HG02852 (cell line): Measurements from ENCODE around the gene SNCAIP.
"Not testable (repeated sequence)": the region's sequence is repeated elsewhere in the genome, so short reads cannot be mapped to it uniquely, and the experiment has no call there.

Source experiments
- ATAC-seq: cut with Tn5 transposase; IDR thresholded peaks from one replicate; pipeline ENCODE4 v1.9.1; 2021; ENCODE audit warnings: mild to moderate bottlenecking, moderate library complexity; ENCODE audit not compliant: unreplicated experiment

Gene SNCAIP

DNA sequence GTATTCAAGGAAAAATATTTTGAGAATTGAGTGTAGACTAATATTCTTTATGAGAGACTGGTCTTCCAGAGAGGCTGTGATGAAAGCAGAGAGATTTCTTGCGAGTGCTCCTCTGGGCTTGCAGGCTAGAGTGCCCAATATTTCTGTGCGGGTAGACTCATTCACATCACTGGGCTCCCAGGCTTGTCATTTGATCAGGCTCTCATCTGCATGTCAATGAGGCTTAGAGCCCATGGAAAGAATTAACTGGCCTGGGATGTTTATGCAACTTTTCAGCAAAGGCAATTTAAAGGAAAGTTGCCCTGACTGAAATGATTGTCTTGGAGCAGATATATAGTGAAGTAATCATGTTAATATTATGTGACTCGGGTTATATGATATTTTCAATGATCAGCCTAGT, 42.3 kb downstream of the SNCAIP start:
- ATAC-seq = no peak

DNA sequence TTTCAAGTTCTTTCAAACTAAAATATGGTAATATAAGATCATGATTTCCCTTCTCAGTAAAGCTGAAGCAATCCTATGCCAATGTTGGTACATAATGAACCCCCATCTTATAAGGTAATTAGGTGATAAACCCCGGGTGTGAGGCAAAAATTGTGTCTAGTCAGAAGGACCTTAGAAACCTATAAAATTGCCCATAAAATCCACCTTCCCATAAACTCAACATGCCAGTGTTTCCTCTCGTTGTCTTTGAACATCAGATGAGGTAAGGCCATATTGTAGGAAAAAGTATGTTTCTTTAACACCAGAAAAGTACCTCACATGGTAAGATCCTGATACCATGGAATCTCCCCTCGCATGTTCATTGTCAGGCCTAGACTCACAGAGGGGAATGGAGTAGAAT, 43.3 kb downstream of the SNCAIP start:
- no peak for ATAC-seq

DNA sequence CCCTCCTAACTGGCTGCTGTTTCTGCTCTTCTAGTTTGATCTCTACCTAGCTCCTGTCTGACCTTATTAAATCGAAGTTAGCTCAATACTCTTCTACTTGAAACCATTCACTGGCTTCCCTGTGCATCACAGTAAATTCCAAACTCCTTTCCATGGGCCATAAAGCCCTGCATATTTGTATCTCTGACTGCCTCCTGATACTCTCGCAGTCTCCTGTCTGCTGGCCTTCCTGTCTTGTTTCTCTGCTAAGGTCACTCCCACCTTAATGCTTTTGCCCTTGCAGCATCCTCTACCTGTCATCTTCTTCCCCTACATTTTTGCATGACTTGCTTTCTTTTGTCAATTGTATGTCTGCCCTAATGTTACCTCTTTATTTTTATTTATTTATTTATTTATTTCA, 44.8 kb downstream of the SNCAIP start:
- no peak for ATAC-seq

DNA sequence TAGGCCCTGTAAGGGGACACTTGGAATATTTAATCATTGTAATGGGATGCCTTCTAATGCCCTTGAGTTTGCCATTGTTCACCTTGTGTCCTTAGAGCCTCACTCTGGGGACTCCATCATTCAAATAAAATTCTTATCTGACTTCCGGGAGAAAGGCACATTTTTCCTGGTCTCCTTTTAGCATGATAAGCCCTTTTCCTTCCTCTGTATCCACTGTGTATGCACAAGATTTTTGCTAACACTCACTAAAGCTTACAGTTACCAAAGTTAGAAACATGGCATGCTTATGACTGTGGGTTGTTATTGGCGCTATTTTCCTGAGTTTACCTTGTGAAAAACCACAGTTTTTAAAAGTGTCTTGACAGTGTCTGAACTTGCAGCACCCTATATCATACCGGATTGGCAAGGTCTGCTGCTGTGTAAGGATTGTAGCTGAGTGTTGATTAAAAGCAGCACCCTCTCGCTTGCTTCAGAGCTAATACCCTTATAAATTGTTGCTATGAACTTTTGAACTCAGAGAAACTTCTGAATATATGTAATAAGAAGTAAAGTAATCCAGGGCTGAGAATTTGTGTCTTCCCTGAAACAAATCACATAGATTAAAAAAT, 46.4 kb downstream of the SNCAIP start:
- ATAC-seq = no peak

DNA sequence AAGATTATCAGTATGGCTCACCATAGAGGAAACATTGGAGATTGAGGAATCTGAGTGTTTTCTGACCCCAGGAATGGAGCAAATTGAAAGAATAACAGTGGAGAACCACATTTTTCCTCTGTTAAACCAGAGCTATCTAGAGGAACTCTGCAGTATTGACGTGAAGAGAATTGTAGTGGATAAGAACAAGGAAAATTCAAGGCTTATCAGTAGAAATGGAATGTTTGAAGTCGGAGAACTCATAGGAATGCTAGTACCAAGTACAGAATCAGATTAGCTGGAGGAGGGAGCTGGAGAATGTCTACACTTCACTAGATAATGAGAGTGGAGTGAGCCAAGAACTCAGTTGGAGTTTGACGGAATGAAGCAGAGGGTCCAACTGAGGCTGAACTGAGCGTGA, 50.3 kb downstream of the SNCAIP start:
- ATAC-seq = no peak

GRCh38 chr5:122363623-122364022, 51.6 kb downstream of the SNCAIP start:
- no peak for ATAC-seq

GRCh38 chr5:122366501-122366900, 54.5 kb downstream of the SNCAIP start:
- ATAC-seq = peak; percentile 96

GRCh38 chr5:122367456-122367855, 55.4 kb downstream of the SNCAIP start:
- ATAC-seq = no peak

DNA sequence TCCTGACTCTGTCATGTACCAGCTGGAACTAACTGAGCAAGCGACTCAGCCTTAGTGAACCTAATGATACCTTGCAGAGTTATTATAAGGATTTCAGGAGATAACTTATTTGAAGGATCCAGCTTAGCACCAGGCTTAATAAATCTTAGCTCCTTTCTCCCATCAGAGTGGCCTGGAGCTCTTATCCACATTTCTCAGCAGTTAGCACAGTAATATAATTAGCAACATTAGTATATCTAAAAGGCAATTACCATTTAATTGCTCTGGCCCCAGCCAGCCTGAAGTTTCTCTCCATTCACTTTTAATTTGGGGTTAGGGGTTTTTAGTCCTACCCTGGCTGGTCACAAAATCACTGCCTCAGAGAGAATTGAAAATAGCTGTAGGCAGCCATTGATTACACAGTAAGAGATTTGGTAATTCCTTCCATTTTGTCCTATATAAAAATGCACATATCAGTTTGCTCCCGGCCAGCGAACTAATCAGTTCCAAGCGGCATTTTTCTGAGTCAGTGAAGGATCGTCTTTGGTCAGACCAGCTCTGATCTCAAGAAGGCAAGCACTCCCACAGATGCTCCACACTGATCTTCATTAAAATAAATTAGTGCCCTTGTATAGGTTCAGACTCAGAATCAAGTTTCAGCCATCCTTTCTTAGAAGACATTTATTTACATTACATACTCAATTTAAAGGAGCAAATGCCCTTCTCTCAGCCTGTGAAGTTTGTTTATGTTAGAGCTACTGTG, 56.6 kb downstream of the SNCAIP start:
- ATAC-seq = no peak

DNA sequence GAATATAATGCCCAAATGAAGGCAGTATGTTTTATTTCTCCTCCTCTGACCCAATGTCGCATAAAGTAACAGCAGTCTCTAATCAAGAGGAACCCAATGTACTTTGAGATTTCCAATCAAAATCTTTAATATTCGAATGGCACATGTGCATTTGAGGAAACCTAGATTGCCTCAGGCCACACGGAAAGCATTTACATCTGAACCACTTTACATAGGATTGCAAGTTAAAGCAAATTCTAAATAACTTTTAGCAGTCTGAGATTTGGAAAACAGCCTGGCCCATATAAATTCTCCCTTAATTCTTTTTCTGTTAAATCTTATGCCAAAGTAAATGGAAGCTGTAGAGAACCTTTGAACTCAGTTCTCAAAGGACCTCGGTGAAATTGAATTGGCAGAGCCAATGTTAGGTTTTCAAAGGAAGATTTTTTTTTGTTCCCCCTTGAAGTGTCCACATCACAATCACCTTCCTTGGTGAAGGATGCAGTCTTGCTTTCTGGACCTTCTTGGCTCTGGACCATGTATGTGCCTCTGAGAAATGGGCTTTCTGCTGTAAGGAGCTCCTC, 57.3 kb downstream of the SNCAIP start:
- no peak for ATAC-seq

DNA sequence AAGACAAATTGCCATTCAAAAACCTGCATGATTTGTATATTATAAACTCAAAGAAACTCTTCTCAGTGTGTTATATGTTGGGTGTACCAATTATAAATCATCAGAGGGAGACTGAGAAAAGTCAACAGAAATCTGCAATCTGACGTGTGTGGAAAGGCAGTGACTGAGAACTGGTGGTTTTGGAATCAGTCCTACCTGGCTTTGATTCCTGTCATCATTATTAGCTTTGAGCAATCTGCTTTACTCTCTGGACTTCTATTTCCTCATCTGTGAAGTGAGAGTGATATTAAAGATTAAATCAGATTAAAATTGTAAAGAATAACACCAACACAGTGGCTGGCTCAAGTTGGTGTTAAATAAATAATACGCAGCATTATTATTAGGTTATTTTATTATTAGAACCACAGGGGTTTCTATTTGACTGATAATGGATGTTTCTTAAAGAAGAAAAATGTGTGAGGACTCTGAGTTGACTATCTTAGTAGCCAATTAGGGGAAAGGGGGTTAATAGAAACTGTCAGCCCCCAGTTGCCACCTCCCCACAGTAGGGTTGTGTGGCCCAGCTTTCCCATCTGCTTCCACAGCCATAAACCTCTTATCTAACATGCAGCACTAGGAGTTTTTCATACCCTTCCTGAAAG, 59.6 kb downstream of the SNCAIP start:
- peak; percentile 54 for ATAC-seq

DNA sequence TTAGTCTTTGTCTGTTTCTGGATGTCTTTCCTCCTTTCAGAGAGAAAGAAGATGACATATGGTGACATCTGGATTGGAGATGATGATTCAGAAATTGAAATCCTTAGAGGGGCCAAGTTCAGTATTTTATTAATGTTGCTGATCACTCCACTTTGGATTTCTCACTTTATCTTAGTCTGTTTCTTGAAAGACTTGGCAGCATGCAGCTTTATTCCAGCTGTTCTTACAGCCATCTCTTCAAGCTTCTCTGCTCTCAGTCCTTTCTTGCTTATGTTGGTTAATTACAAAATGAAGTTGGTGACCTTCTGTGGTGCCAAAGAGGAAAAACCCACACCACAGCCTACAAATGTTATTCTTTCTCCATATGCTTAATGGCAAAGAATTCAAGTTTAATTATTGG, 62.1 kb downstream of the SNCAIP start:
- ATAC-seq = no peak

DNA sequence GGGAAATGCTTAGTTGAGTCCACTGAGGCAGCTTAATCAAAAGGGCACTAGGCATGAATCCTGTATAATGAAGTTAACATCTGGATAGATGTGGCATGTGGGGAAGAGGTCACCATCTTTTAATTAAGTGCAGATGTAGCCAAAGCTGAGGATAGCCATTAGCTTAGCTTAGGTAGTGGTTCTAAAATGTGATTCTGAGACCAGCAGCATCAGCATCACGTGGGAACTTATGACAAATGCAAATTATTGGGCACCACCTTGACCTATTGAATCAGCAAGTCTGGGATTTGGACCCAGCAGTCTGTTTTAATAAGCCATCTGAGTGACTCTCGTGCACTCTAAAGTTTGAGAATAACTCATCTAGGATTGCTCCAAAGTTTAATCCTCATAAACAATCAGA, 63.8 kb downstream of the SNCAIP start:
- ATAC-seq = no peak

GRCh38 chr5:122376250-122376649, 64.2 kb downstream of the SNCAIP start:
- no peak for ATAC-seq

GRCh38 chr5:122377026-122377425, 65.0 kb downstream of the SNCAIP start:
- no peak for ATAC-seq

DNA sequence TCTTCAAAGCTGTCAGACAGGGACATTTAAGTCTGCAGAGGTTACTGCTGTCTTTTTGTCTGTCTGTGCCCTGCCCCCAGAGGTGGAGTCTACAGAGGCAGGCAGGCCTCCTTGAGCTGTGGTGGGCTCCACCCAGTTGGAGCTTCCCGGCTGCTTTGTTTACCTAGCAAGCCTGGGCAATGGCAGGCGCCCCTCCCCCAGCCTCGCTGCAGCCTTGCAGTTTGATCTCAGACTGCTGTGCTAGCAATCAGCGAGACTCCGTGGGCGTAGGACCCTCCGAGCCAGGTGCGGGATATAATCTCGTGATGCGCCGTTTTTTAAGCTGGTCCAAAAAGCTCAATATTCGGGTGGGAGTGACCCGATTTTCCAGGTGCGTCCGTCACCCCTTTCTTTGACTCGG, 70.9 kb downstream of the SNCAIP start:
- ATAC-seq = not testable (repeated sequence)

DNA sequence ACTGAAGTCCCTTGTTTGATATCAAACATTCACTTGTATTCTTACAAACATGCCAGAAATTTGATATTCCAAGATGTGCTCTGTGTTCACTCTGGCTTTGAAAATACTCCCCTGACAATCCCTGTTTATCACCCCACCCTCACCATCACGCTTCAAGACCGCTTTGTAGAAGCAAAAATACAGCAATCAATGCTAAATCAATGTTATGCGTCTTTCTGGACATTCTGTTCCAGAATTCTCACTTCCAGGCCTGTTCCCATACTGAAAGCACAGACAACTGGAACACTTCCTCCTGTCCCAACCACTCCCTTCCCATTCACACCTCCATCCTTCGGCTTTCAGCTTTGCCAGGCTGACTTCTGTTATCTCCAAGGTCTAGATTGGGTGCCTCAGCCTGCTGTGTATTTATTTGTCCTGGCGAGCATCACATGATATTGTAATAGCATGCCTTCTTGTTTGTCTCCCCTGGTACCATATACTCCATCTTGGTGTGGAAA, 72.8 kb downstream of the SNCAIP start:
- ATAC-seq = no peak

- no peak for ATAC-seq
Measured at GRCh38 chr5:122385286-122385685, 73.2 kb downstream of the SNCAIP start.

- no peak for ATAC-seq
Measured at GRCh38 chr5:122385808-122386207, 73.8 kb downstream of the SNCAIP start.

GRCh38 chr5:122390154-122390553, 78.1 kb downstream of the SNCAIP start:
- ATAC-seq = no peak

- no peak for ATAC-seq
Measured at GRCh38 chr5:122390694-122391093, 78.7 kb downstream of the SNCAIP start.

DNA sequence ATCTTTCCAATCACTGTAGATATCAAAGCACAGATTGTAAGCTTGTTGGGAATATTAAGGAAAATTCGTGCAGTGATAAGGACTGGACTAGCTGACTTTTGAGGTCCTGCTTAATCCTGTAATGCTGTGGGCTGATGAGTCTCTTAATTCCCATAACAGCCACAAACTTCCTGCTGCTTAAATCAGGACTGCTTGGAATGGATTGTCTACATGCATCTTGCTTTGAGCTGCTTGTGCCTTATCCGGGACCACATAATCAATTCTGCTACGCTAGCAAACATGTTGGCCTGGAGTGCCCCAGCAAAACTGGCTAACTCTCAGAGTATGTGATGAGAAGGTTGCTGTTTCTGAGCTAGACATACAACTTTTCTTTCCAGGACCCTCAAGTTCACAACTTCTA, 79.6 kb downstream of the SNCAIP start:
- ATAC-seq = no peak
